Activated CD4-positive, alpha-beta T cell treated with anti-CD3 and anti-CD28 coated beads, Interleukin-2, amount 50 U/mL, for 48 hours (primary cell): ENCODE results near the gene ATP8A1.

Experiments used
- DNase-seq, 2 experiments: peaks; one replicate each; pipeline ENCODE4 v3.0.0-alpha.2; 2020

ATP8A1 gene

DNA sequence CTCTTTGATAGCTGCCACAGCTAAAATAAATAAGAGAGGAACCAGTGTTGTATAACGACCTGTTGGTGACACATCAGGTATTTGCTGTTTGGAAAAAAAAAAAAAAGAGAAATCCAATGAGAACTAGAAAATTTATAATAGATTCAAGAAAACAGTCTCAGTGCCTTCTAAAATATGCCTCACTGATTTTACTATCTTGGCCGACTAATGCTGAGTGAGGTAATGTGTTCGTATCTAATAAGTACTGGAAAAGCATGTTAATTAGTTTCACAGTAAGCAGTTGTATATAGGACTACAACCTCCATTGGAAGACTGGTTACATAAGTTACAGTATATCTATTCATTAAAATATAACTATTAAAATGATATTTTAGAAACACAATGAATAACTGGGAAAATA, 32.4 kb downstream of the ATP8A1 start:
- no peak for DNase-seq

- no peak for DNase-seq
Observed at GRCh38 chr4:42618023-42618422, 38.9 kb downstream of the ATP8A1 start.

GRCh38 chr4:42617030-42617429, 39.9 kb downstream of the ATP8A1 start:
- no peak for DNase-seq

GRCh38 chr4:42616572-42616971, 40.3 kb downstream of the ATP8A1 start:
- no peak for DNase-seq

DNA sequence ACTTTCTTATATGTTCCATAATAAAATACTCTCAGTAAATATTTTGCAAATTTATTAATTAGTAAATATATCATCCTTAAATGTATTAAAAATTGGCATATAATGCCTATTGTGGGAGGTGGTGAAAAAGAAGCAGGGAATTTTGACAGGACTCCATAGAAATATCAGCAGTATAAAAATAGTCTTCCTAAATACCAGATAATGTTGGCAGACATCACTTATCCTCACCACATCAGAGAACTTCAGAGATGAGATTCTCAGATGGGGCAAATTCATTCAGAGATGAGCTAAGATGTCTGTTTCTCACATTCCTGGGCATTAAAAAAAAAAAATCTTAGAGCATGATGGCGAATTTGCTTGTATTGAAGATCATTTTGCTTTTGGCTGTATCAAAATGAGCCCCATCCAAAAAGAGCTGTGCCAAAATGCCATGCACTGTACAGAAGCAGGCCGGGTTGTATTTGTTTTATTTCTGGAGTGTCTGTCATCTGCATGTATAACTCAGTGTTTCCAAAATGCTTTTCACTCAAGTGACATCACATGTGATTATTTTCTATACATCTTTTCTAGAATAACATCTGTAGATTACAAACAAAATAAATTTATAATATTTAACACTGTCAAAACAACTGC, 41.7 kb downstream of the ATP8A1 start:
- DNase-seq = no peak

- DNase-seq = no peak
Observed at GRCh38 chr4:42612898-42613297, 44.0 kb downstream of the ATP8A1 start.

- no peak for DNase-seq
Observed at GRCh38 chr4:42610941-42611340, 46.0 kb downstream of the ATP8A1 start.

- no peak for DNase-seq
Observed at GRCh38 chr4:42609051-42609450, 47.9 kb downstream of the ATP8A1 start.

GRCh38 chr4:42608551-42608950, 48.4 kb downstream of the ATP8A1 start:
- peak in 1 of 2 experiments; percentile 9 for DNase-seq

DNA sequence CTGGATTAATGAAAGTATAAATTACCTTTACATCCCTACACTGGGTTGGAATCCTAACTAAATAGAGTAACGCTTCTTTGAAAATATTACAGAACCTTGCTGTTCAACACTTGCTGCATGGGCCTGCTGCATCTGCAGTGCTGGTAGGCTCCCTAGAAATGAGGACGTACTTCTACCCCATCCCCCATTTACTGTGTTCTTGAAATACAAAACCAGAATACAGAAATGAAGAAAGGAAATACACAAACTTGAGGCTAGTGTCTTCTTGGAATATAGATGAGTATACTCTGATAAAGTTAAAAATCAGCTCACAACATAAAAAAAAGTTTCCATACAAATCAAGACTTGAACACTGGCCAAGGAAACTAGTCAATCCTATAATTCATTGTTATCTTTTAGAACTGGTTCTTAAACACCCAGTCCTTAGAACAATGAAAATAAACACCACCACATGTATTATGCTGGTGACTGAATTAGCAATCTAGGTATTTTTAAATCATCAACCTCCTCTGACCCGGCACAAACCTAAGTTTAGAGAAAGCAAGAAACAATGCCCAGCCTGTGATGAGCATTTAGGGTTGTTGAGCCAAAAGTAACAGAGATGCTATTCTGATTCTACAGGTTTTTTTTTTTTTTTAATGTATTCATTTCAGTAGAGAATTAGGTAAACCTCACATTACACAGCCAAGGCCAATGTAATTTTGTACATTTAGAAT, 49.7 kb downstream of the ATP8A1 start:
- no peak for DNase-seq

GRCh38 chr4:42605264-42605663, 51.6 kb downstream of the ATP8A1 start:
- DNase-seq = no peak

DNA sequence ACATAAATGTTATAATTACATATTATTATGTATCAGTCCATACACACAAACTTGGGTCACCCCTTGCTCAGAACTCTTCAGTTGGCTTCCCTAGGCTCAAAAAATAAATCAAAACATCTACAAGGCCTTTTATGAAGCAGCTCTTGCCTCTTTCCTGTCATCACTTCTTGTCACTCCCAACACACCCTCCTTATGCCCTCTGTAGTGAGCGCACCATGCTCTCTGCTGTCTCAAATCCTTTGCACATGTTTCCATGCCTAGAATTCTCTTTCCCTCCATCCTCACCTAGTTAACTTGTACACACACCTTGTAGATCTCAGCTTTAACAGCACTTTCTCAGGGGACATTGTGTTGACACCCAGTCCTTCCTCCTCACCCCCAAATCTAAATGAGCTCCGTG, 53.0 kb downstream of the ATP8A1 start:
- no peak for DNase-seq

DNA sequence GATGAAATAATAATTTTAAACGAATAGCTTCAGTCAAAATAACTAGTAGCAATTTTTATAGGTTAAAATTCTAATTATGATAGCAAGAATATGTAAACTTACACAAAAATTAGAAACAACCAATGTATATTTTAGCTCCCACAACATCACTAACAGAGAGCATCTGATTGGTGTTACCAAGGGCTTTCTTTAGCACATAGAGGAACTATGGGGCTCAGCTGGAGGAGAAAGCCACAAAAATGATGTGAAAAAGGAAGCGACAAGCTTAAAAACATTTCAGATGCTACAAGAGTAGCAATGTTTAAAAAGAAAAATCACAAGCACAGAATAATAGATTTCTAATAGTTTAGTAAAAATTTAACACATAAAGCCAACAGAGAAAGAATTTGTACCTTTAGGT, 56.3 kb downstream of the ATP8A1 start:
- DNase-seq = no peak

DNA sequence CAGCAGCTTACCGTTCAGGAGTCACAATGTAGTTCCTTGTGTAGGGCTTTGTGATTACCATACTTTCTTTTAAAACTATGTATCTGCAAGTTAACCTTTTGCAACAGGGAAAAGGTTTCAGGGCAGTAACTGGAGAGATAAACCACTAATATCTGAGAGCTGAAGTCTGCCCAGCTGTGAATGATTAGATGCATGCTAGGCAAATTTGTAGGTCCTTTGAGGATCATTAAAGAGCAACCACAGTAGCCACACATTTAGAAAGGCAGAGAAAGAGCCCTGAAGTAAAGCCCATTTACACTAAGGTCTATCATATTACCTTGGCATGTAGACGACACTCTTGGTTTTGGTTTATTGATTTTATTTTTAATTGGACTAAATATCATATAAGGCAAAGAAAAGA, 60.0 kb downstream of the ATP8A1 start:
- no peak for DNase-seq

DNA sequence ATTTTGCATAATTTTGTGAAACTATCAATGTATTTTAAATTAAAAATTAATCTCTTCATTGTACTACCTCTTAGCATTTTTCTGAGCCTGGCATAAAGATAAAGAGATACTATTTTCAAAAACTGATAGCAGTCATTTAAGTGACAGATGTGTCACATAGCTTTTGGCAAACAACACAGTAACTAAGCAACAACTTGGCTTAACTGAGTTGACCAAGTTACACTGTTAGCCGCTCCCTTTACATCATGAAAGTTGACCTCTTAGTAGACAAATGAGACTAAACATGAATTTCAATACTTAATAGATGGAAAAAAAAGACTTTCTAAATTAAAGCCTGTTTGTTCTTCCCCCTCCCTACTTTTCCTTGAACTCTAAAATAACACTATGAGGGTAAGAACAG, 62.0 kb downstream of the ATP8A1 start:
- no peak for DNase-seq

DNA sequence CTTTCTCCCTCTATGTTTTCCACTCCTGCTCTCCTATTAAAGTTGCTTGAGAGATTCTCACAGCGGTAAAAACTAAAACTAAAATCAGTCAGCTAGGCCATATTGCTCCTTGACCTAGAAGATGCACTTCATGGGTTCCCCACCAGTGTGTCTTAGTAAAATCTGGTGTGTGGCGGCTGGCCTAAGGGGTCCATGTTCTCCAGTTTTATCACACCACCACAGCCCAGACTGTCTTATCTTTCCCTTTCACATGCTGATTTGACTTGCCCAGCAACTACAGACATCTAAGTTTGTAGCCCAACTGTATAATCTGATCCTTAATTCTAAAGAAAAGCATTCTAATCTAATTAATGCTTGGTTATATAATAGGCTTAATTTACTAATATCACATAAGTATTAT, 68.0 kb downstream of the ATP8A1 start:
- no peak for DNase-seq

GRCh38 chr4:42586775-42587174, 70.1 kb downstream of the ATP8A1 start:
- DNase-seq = no peak

GRCh38 chr4:42579903-42580302, 77.0 kb downstream of the ATP8A1 start:
- DNase-seq = no peak

DNA sequence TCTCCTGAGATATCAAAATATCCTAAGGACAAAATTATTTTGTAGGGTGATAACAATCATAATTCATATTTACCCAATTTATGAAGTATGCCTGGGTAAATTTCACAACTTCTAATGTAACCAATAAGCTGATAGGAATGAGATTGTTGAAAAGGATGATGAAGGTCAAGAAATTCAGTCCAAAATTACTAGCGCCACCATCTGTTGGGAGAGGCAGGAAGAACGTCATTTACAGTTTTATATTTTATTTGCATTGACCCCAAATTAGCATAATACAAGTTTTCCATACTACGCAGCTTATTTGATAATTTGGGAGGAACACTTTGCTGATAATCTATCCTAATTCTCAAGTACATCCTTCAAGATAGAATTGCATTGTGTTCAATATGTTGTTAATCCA, 78.7 kb downstream of the ATP8A1 start:
- DNase-seq = no peak

DNA sequence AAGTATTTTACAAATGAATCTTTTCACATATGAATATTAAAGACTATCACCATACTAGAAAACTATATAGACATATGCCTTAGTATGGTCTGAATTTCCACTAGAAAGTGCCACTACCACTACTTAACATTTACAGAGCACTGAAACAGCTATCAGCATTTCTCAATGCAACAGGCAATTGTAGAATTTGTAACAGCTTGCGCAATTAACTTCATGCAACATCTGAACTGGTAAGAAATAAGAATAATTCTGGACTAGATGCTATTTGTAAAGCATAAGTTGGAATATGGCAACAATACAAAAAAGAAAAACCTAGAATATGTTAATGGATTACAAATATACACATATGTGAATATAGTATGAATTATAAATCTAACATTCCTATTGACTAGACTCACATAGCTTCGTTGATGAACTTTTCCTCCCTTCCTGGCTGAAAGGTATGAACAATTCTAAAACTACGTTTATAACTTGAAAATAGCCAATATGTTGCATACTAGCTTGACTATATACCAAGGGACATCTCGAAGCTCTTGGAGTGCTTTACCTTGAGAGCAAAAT, 82.0 kb downstream of the ATP8A1 start:
- no peak for DNase-seq

DNA sequence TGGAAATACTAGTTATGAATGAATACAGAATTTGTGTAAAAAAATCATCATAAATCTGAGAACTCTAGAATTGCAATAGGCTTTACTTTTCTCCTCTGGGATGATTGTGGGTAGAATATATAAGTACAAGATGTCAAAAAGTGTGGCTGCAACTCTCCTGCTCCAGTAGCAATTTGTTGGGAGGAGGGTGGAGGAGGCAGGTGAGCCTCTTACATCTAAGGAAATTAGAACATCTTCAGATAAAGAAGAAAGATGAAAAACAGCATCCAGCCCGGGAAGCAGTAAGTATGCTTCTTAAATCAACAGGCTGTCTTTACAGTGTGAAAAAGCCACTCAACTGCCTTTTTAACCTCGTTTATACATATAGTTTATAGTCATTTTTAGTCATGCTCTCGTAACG, 83.7 kb downstream of the ATP8A1 start:
- DNase-seq = no peak

- DNase-seq = no peak
Observed at GRCh38 chr4:42570221-42570620, 86.7 kb downstream of the ATP8A1 start.

DNA sequence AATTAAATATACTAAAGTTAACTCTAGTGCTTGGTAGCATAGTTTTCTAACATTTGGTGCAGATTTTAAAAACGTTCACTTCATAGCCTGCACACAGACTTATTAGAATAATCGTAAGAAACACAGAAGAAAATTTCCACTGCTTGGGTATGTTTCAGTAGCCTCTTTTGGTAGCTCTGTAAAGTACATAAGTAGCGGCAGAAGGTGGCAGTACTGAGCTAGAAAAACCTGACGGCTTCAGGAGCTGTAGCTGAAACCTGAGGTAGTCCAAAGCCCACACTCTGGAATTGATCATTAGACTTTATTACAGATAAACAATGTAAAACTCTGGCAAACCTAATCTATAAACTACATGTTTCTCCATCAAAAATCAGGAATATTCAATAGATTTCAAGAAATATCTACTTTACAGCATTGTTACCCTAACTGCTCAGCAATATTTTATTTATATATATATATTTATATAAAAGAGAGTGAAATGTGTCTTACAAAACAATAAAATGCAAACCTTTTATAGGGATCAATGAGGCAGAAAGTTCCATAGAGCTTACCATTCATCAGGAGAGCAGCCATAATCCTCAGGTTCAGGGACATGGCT, 88.2 kb downstream of the ATP8A1 start:
- DNase-seq = peak; percentile 49 to 72

GRCh38 chr4:42566835-42567234, 90.1 kb downstream of the ATP8A1 start:
- no peak for DNase-seq
